Right lung (tissue), 5 donors: ENCODE measurements around the gene TBC1D22B. TPM values are rescaled to one million over a fixed set of nuclear protein-coding genes. Genes with fewer than 3 reads are reported as not detected.
"Not testable (repeated sequence)": the region's sequence is repeated elsewhere in the genome, so short reads cannot be mapped to it uniquely, and the experiment has no call there.

Experiments
- DNase-seq, 2 donors: peaks; one replicate each; pipeline ENCODE4 v3.0.0-alpha.2; 2013
- polyA plus RNA-seq, 5 donors: library from polyadenylated mRNA; unstranded; fragments of 120-200 nt; gene quantifications; one replicate each; pipeline versions ENCODE4 v1.2.1 to v1.2.3, GENCODE V29; 2013; ENCODE audit warnings: inconsistent platforms in 1 of 5, low replicate concordance in 1 of 5; ENCODE audit not compliant: insufficient read length in 5 of 5, insufficient read depth in 1 of 5

TBC1D22B gene
- polyA plus RNA-seq, 5 donors: 11.8 to 14.2 (median 12.8) TPM

DNA sequence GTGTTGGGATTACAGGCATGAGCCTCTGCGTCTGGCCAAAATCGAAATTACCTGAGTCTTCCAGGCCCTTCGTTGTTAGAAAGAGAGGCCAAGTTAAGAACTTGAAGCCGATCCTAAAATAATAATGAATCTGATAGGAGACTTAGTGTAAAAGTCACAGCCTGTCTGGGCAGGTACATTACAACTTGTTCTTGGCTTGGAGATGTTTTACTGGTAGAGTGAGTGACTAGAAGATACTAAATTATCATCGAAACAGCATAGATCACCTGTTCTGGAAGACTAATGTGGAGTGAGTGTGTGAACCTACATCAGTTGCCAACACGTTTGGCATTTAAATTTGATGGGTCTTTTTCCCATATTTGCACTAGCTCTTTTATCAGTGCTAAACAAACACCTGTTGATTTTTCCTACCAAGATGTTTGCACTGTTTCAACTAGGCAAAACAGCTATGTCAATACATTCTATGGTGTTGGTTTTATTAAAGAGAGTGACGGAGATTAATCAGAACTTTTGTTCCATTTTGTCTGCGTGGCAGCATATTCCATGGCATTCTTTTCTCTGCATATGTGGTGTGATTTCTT lies 5.0 kb downstream of the TBC1D22B start:
- no peak for DNase-seq

DNA sequence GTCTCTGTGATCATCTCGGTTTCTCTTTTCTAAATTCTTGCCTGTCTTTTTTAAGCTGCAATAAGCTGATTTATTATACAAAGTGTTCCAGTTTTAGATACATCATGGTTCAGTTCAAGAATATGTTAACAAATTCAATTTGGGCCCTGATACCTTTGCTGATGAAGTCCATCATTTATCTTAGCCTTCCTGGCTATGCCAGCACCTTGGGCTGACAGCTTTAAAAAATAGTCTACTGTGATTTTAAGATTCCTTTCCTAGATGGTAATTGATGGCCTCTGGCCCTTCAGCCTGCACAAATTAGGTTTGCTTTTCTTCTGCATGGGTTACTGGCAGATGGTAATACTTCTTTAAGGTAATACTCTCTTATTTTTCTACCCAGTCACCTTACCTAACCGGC lies 7.4 kb downstream of the TBC1D22B start:
- no peak for DNase-seq

DNA sequence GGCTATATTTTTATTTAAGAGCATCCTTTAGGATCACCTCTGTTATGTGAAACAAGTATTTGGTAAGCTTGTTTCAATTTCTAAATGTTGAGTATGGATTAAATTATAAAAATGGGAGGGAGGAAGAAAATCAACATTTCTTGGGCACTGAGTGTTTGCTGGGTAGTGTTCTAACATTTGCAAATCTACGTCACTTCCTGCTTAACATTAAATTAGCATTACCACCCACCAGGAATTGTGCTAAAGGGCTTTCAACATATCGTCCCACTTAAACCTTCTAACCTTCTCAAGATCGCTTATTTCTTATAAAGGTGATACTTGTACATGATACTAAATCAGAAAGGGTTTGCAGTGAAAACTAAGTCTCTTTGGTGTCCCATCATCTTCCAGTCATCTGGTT lies 8.3 kb downstream of the TBC1D22B start:
- no peak for DNase-seq

DNA sequence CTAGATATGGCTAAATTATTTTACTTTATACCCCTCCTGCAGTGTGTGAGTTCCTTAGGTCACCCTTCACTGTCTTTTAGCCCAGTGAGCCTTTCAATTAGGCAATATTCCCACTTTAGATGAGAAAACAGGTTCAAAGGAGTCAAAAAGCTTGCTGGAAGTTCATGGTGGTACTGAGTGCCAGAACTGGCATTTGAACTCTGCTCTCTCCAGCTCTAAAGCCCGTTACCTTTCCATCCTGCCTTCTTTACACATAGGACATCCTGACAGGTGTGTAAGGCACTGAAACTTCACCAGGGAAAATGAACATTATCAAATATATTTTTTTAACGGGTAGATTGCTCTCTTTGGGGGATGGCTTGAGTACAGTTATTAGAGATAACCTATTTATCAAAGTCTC lies 11.5 kb downstream of the TBC1D22B start:
- DNase-seq: no peak

DNA sequence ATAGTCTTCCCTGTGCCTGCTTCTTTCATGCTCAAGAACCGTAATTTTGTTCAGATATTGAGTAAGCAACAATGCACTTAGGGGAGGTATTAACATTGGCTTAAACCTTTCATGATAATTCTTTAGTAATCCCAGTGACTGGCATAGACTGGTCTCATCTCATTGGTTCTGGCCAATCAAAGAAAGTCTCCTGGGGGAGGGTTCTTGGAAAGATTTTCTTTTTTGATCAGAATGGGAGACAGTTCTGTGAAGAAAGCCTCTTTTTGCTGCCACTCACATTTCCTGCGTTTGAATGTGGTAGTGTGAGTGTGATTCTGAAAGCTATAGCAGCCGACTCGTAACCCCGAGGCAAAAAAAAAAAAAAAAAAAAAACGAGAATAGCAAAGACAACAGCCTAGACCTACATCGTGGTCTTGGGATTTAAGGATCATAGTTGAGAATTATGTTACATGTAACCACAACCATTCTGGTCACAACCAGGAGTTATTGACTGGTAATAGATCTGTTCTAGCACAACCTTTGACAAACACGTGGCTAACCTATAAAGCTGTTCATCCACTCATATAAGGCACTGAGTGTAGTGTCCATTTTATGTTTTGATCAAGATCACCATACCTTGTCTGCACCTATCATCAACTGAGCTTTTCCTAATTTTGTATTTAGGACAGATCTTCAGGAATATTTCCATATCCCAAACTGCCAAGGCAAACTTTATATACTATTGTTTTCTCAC lies 15.4 kb downstream of the TBC1D22B start:
- no peak for DNase-seq

DNA sequence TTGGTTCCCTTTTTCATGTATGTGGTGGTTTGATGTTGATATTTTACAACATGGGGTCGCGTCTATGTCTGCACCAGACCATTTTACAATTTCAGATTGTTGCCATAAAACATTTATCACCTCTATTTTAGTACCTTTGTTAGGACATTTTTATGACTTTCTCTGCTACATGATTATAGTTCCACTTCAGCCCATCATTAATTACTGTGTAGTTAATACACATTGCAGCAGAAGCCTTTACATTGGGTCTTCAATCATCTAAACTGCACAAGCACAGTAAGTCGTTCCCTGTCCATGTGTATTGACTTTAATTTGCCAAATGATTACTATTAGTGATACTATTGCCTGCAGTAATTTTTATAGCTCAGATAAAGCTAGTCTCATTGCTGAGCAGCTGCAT lies 16.1 kb downstream of the TBC1D22B start:
- DNase-seq: no peak

DNA sequence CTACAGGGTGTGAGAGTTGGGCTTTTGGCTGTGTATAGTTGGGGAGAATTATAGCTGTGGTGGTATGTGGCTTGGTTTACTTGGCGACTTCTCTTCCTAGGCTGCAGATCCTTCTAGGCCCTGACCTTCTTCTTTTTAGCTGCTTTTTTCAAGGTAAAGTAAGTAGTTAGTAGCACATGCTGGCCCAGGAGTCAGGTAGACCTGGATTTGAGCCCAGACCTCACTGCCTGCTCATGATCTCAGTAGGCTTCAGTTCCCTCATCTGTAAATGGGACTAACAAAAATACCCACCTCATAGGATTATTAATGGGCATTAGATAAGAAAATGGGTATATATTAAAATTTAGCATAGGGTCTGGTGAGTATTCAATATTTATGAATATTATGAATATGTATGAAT lies 17.8 kb downstream of the TBC1D22B start:
- DNase-seq: no peak

DNA sequence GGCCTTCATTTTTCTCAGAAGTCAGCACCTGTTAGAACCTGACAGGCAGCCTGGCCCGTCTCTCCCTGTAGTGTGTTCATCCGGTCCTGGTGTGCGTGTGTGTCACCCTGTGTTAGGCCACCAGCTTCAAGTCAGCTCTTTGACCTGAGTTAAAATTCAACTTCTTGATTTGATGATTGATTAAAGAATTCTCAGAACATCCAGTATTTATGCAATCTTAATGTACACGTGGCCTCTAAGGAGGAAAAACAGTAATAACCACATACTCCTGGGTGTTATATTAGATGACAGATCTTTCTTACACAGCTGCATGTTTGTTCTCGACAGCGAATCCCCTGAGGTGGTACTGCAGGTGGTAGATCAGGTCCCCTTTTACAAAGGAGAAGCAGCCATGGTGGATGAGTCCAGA lies 19.4 kb downstream of the TBC1D22B start:
- DNase-seq: no peak

DNA sequence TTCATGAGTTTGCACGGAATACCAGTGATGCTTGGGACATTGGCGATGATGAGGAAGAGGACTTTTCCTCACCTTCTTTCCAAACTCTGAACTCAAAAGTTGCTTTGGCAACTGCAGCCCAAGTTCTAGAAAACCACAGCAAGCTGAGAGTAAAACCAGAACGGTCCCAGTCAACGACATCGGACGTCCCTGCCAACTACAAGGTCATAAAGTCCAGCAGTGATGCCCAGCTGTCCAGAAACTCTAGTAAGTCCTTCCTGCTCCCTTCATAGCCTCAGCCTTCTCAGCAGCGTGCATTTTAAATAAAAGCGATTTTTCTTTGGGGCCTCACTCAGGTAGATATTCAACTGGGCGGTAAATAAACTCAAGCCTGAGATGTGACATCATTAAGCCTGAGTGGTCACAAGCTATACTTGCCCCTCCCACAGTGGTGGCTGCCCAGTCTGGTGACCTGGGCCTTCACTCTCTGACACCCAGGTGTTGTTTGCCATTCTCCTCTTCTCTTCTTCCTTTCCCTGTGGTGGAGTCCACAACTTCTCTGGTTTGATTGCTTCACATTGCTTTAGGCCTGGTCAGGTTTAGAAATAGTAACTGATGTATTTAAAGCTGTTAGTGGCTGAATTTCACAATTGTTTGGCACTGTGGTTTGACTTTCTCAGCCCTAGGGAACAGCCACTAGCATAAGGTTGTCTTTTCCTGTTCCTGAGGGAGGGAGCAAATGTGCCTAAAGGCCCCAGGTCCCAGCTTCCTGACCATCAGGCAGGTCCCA lies 22.0 kb downstream of the TBC1D22B start:
- peak in 1 of 2 donors; percentile 24 for DNase-seq

DNA sequence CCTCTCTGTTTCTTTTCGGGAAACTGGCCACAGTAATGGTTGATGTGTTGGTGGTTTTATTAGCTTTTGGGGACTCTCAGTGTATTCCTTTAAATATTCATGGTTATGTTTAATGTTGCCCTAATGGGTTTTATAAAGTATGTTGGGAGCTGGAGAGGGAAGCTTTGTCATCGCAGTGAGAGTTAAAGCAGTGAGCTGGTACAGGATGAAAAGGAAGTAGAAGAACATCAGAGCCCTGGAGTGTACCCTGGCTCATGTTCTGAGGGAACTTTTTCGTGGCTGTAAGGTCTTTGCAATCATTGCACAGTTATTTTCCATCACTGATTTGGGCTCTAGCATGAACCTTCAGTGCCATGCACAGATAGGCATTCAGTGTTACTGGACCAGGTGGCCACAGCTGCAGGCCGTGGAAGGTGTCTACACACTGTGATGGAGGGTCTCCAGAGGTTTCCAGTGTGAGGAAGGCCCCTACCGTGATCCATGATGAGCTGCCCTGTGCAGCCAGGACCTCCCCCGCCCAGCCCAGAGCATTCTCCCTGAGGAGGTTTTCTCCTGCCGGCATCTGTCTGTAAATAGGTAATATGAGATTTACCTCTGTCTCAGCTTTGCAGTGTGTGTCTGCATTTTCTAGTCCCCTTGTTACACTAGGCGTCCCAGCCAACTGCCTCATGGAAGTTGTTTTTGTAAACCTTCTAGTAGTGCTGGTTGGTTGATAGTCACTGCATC lies 22.8 kb downstream of the TBC1D22B start:
- no peak for DNase-seq

DNA sequence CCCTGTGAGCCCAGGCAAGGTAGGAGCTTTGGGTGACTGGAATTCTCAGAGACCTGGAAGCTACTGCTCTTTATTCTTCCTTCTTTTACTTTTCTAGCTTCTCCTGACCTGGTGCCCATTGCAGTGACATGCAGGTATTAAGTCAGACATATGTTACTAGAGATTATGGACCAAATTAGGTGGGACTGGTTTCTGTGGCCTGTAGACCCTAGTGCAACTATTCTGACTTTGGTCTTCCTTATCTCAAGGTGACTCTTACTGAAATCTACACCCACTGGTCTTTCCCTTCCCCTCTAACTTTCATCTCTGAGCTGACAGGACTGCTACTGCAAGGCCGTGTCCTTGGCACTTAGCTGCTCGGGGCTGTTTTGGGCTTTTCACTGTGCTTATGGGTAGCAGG lies 24.8 kb downstream of the TBC1D22B start:
- DNase-seq: no peak

DNA sequence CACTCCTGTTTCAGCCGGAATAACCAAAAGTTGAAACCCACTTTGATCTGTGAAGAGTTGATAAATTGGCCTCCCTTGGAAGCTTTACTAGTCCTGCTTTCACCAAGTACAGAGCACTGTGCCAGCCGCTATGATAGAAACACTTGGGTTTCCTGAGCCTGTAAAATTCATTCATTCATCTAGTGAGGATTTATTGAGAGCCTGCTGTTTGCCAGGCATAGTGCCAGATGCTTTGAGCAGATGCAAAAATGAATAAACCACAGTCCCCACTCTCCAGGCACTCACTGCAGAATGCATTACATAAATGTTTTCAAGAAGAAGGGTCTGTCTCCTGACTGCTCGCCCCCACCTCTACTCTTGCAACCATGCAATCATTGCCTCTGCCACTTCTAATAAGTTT lies 25.7 kb downstream of the TBC1D22B start:
- no peak for DNase-seq

DNA sequence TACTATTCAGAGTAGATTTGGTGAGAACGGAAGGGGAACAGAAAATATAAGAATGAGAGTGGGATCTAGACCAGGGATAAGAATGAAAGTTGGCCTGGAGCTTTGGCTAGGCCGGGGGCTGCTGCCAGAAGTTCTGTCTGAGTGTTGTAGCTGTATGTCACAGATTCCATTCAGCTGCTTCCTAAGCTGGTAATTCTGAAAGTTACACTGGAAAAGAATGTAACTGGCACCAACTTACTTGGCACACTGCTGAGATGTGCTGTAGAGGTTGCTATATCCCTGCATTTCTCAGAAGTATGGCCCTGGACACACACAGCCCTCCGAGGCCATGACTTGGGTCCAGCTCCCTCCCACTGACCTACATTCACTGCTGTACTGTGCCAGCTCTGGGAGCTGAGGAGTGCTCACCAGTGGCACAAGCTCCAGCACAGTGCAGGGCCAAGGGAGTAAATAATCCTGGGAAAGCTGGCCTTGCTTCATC lies 26.1 kb downstream of the TBC1D22B start:
- DNase-seq: peak; percentile 52 to 53

DNA sequence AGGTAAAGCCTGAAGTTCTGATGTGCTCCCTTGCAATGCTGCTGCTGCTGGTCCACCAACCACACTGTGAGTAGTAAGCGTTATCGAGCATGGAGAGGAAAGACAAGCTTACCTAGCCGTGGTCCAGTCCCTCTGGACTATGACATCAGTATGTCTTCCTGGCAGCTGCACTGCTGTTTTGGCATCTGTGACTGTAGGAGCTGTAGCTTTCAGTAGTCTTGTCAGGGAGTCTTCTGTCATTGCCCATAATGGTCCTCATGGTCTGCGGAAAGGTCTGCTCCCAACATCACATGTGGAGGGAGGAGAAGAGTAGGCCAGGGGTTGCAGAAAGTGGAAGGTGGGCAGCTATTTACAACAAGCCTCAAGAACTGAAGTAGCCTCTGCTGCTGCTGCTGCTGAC lies 27.2 kb downstream of the TBC1D22B start:
- no peak for DNase-seq

DNA sequence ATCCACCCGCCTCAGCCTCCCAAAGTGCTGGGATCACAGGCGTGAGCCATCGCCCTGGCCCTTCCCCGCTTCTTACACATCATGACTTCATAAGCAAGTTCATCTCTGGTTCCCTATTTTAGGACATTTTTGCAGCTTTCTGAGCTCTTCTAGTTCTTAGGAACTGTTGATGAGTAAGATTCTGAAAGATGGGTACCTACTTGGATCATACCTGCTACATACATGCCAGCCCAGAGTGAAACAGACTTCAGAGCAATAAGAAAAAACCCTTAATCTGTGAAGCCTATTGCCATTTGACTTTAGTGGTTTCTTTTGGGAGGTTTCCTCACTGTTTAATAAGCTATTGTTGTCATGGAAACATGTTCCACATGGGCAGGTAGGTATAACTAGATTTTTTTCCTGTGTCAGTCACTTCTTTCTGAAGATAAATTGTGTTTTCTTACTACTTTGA lies 28.3 kb downstream of the TBC1D22B start:
- no peak for DNase-seq

DNA sequence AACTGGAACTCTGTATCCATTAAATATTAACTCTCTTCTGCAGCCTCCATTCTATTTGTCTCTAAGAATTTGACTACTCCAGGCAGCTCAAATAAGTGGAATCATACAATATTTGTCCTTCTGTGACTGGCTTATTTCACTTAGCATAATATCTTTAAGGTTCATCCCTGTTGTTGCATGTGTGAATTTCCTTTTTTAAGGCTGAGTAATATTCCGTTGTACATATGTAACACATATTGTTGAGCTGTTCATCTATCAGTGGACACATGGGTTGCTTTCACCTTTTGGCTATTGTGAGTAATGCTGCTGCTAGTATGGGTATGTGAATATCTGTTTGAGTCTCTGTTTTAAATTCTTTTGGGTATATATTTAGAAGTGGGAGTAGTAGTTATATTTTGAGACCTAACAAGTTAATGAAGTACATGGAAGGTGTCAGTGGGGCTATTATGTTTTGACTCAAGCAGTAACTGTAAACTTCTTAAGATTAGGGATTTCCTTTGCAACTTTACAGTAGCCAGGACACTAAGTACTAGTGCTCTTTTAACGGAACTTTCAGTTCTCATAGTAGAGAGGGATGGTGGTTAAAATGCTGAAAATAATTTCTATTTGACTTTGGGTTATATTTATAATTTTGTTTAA lies 30.1 kb downstream of the TBC1D22B start:
- no peak for DNase-seq

DNA sequence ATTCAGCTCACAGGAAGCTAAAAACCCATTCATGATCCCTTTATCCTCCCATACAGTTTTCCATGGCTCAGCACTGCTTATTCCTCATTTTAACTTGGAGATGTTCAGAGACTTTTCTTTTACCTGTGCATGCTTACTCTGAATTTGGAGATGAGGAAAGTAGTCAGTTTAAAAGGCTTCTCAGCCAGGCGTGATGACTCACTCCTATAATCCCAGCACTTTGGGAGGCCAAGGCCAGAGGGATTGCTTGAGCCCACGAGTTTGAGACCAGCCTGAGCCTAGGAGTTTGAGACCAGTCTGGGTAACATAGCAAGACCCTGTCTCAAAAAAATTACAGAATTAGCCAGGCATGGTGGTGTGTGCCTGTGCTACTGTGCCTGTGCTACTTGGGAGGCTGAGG lies 30.7 kb downstream of the TBC1D22B start:
- DNase-seq: no peak

DNA sequence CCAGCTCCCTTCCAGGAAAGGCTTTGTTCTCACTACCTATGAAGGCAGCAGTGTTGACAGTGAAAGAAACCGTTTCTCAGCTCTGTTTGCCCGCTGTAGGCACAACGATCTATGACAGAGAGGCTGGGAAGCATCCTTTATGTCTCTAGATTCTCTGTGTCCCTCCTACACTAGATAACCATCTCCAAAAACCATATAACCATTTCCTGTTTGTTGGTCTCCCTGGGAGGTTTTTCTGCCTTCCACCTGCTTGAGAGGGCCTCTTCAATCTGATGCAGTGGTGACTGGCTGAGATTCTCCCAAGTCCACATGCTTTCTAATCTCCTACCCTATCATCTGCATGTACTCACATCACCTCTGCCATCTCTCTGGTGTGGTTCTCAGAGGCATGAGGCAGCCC lies 32.4 kb downstream of the TBC1D22B start:
- no peak for DNase-seq

DNA sequence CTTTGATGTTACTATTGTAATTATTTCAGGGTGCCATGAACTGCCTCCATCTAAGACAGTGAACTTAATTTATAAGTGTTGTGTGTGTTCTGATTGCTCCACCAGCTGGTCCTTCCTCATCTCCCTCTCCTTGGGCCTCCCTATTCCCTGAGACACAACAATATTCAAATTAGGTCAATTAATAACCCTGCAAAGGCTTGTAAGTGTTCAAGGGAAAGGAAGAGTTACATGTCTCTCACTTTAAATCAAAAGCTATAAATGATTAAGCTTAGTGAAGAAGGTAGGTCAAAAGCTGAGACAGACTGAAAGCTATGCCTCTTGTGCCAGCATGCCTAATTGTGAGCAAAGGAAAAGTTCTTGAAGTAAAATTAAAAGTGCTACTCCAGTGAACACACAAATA lies 35.9 kb downstream of the TBC1D22B start:
- DNase-seq: no peak

DNA sequence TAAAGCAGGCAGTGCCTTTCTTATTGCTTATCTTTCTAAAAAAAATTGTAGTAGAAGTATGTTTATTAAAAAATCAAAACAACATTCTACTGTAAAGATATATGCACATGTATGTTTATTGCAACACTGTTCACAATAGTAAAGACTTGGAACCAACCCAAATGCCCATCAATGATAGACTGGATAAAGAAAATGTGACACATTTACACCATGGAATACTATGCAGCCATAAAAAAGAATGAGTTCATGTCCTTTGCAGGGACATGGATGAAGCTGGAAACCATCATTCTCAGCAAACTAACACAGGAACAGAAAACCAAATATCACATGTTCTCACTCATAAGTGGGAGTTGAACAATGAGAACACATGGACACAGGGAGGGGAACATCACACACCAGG lies 40.1 kb downstream of the TBC1D22B start:
- DNase-seq: not testable (repeated sequence)

DNA sequence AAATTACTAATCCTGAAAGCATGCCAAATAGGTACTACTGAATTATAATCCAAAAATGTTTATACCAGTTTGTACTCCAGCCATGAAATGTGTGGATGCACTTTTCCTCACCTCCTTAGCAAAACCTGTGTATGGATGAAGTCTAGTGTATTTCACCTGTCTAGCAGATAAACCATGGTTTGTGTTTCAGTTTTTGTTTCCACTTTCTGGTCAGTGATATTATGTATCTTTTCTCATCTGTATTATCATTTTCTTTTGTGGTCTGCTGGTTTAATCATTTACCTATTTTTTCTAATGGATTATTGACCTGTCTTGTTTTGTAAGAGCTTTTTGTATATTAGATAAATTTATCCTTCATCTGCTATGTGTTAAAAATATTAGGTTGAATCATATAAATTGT lies 41.4 kb downstream of the TBC1D22B start:
- no peak for DNase-seq

DNA sequence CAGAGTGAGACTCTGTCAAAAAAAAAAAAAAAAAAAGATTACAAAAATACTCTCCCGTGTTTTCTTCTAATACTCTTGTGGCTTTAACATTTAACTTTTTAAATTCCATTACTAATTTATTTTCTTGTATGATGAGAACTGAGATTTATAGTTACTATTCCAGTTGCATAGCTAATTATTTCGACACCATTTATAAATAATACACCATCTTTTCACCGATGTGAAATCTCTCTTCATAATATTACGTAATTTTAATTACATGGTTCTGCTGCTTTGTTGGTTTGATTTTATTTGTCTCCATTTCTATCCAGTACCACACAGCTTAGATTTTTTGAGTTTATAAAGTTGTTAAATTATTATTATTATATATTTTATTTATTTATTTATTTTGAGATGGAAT lies 42.4 kb downstream of the TBC1D22B start:
- DNase-seq: no peak
